ENCODE data around the gene SLC2A4RG. TPM values are rescaled to one million over a fixed set of nuclear protein-coding genes. Genes with fewer than 3 reads are reported as not detected.

Gene SLC2A4RG
- polyA plus RNA-seq, 3 donors from 2014 or later: 1.5 to 3.6 (median 3.2) TPM

- peak overlapping the region in 1 of 6 donors; percentile 65 for H3K27ac Mint-ChIP-seq
- peak in 1 of 3 donors; percentile 12 for DNase-seq
- peak overlapping the region in 1 of 5 donors; percentile 15 for H3K4me3 Mint-ChIP-seq
- peaks cover 29 to 44% (median 36%) of the 10 kb centered on the region in 3 donors for H3K27me3 Mint-ChIP-seq (ENCODE audit: low read depth in 3 of 3)
- H3K9me3 Mint-ChIP-seq: peaks cover 0 to 4% (median 1%) of the 10 kb centered on the region in 6 donors
- H3K4me1 Mint-ChIP-seq: peaks cover 0 to 7% of the 10 kb centered on the region in 2 donors
- no peaks in the 10 kb centered on the region for H3K36me3 Mint-ChIP-seq
These were observed 43.3 kb upstream of the SLC2A4RG start for GRCh38 chr20:63696306-63696627.

DNA sequence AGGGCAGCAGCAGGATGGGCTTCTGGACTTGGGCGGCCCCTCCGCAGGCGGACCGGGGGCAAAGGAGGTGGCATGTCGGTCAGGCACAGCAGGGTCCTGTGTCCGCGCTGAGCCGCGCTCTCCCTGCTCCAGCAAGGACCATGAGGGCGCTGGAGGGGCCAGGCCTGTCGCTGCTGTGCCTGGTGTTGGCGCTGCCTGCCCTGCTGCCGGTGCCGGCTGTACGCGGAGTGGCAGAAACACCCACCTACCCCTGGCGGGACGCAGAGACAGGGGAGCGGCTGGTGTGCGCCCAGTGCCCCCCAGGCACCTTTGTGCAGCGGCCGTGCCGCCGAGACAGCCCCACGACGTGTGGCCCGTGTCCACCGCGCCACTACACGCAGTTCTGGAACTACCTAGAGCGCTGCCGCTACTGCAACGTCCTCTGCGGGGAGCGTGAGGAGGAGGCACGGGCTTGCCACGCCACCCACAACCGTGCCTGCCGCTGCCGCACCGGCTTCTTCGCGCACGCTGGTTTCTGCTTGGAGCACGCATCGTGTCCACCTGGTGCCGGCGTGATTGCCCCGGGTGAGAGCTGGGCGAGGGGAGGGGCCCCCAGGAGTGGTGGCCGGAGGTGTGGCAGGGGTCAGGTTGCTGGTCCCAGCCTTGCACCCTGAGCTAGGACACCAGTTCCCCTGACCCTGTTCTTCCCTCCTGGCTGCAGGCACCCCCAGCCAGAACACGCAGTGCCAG is 42.8 kb upstream of the SLC2A4RG start, which contains the start of gene TNFRSF6B:
TNFRSF6B (plus strand) TSS at position 25 of the 729 bp plus-strand sequence; CDS start at position 141, 116 bp downstream.
- peaks cover 0 to 4% (median 1%) of the 10 kb centered on the region in 6 donors for H3K9me3 Mint-ChIP-seq
- peak within 1 kb of the TSS in 2 of 6 donors; percentile 20 to 65 for H3K27ac Mint-ChIP-seq
- H3K27me3 Mint-ChIP-seq (ENCODE audit: low read depth in 3 of 3): peaks cover 29 to 39% (median 33%) of the 10 kb centered on the region in 3 donors
- DNase-seq: peak in 1 of 3 donors; percentile 14
- peak within 1 kb of the TSS in 2 of 5 donors; percentile 15 to 29 for H3K4me3 Mint-ChIP-seq
- H3K36me3 Mint-ChIP-seq: no peaks in the 10 kb centered on the region
- H3K4me1 Mint-ChIP-seq: peaks cover 0 to 8% of the 10 kb centered on the region in 2 donors

- H3K27me3 Mint-ChIP-seq (ENCODE audit: low read depth in 3 of 3): peaks cover 26 to 33% (median 29%) of the 10 kb centered on the region in 3 donors
- H3K4me3 Mint-ChIP-seq: peak overlapping the region in 1 of 5 donors; percentile 29
- no peak overlapping the region for H3K27ac Mint-ChIP-seq
- peaks cover 0 to 4% (median 1%) of the 10 kb centered on the region in 6 donors for H3K9me3 Mint-ChIP-seq
- H3K4me1 Mint-ChIP-seq: peaks cover 0 to 12% of the 10 kb centered on the region in 2 donors
- H3K36me3 Mint-ChIP-seq: no peaks in the 10 kb centered on the region
- no peak for DNase-seq
These were observed 42.2 kb upstream of the SLC2A4RG start for GRCh38 chr20:63697357-63697867.

DNA sequence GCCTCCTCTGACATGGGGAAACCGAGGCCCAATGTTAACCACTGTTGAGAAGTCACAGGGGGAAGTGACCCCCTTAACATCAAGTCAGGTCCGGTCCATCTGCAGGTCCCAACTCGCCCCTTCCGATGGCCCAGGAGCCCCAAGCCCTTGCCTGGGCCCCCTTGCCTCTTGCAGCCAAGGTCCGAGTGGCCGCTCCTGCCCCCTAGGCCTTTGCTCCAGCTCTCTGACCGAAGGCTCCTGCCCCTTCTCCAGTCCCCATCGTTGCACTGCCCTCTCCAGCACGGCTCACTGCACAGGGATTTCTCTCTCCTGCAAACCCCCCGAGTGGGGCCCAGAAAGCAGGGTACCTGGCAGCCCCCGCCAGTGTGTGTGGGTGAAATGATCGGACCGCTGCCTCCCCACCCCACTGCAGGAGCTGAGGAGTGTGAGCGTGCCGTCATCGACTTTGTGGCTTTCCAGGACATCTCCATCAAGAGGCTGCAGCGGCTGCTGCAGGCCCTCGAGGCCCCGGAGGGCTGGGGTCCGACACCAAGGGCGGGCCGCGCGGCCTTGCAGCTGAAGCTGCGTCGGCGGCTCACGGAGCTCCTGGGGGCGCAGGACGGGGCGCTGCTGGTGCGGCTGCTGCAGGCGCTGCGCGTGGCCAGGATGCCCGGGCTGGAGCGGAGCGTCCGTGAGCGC is 41.6 kb upstream of the SLC2A4RG start:
- Mint-ChIP-seq H3K36me3 (no peaks in the 10 kb centered on the region), H3K9me3 (peaks cover 0 to 4% (median 1%) of the 10 kb centered on the region in 6 donors), H3K27ac (no peak overlapping the region), H3K27me3 (ENCODE audit: low read depth in 3 of 3) (peaks cover 21 to 27% (median 23%) of the 10 kb centered on the region in 3 donors), H3K4me3 (no peak overlapping the region), H3K4me1 (peaks cover 0 to 12% of the 10 kb centered on the region in 2 donors)
- DNase-seq: no peak

DNA sequence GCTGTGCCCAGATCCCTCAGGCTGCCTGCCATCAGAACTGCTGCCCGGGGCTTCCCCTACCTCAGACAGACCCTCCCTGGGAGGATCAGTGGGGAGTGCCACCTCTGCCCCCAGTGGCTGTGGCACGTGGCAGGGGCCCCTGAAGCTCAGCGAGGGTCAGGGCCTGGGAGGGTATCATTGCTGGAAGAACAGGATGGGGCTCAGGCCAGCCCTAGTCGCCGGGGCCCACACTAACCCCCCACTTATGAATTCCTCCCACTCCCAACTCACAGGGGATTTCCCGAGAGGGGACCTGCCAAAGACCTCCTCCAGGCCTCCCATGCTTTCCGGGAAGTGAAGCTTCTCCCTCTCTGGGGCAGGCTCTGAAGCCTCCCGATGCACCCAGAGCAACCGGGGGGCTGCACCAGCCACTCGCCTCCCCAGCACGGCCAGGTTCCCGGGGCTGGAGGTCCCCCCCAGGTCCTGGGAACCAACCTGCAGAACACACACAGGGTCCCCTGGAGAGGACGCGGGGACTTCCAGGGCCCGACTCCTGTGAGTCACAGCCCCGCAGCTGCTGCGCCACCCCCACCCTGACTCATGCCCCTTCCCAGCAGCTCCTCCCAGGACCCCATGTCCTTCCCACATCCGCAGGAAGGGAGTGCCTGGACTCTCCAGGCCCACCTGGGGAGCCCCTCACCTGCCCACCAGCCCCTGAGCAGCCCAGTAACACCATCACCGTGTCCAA is 40.7 kb upstream of the SLC2A4RG start:
- H3K9me3 Mint-ChIP-seq: peaks cover 0 to 2% (median 0%) of the 10 kb centered on the region in 6 donors
- DNase-seq: no peak
- peaks cover 13 to 21% (median 16%) of the 10 kb centered on the region in 3 donors for H3K27me3 Mint-ChIP-seq (ENCODE audit: low read depth in 3 of 3)
- no peaks in the 10 kb centered on the region for H3K36me3 Mint-ChIP-seq
- no peak overlapping the region for H3K27ac Mint-ChIP-seq
- H3K4me1 Mint-ChIP-seq: peaks cover 0 to 10% of the 10 kb centered on the region in 2 donors
- no peak overlapping the region for H3K4me3 Mint-ChIP-seq

GRCh38 chr20:63699466-63700198 is 39.9 kb upstream of the SLC2A4RG start:
- no peak for DNase-seq
- H3K4me1 Mint-ChIP-seq: peaks cover under 1 to 10% of the 10 kb centered on the region in 2 donors
- no peaks in the 10 kb centered on the region for H3K36me3 Mint-ChIP-seq
- peaks cover 7 to 14% (median 9%) of the 10 kb centered on the region in 3 donors for H3K27me3 Mint-ChIP-seq (ENCODE audit: low read depth in 3 of 3)
- no peak overlapping the region for H3K4me3 Mint-ChIP-seq
- no peaks in the 10 kb centered on the region for H3K9me3 Mint-ChIP-seq
- no peak overlapping the region for H3K27ac Mint-ChIP-seq

- Mint-ChIP-seq H3K27ac (no peak overlapping the region), H3K4me3 (no peak overlapping the region)
These were observed 39.2 kb upstream of the SLC2A4RG start for GRCh38 chr20:63700199-63701050.

GRCh38 chr20:63701051-63701328 is 38.6 kb upstream of the SLC2A4RG start:
- H3K9me3 Mint-ChIP-seq: no peaks in the 10 kb centered on the region
- peaks cover 3 to 5% (median 3%) of the 10 kb centered on the region in 3 donors for H3K27me3 Mint-ChIP-seq (ENCODE audit: low read depth in 3 of 3)
- H3K36me3 Mint-ChIP-seq: peaks cover 0 to 3% (median 3%) of the 10 kb centered on the region in 3 donors
- no peak overlapping the region for H3K27ac Mint-ChIP-seq
- no peak overlapping the region for H3K4me3 Mint-ChIP-seq
- no peak for DNase-seq
- peaks cover 6 to 16% of the 10 kb centered on the region in 2 donors for H3K4me1 Mint-ChIP-seq

More at GRCh38 chr20:63700199-63701050, 39.2 kb upstream of the SLC2A4RG start:
- no peak for DNase-seq
- H3K27me3 Mint-ChIP-seq (ENCODE audit: low read depth in 3 of 3): peaks cover 3 to 7% (median 7%) of the 10 kb centered on the region in 3 donors
- no peaks in the 10 kb centered on the region for H3K9me3 Mint-ChIP-seq
- peaks cover 0 to 3% (median 3%) of the 10 kb centered on the region in 3 donors for H3K36me3 Mint-ChIP-seq
- peaks cover 6 to 15% of the 10 kb centered on the region in 2 donors for H3K4me1 Mint-ChIP-seq

GRCh38 chr20:63701329-63702035 is 38.1 kb upstream of the SLC2A4RG start:
- Mint-ChIP-seq H3K4me1 (peaks cover 9 to 21% of the 10 kb centered on the region in 2 donors), H3K27ac (no peak overlapping the region), H3K36me3 (peaks cover 0 to 3% (median 3%) of the 10 kb centered on the region in 3 donors), H3K9me3 (no peaks in the 10 kb centered on the region), H3K4me3 (no peak overlapping the region), H3K27me3 (ENCODE audit: low read depth in 3 of 3) (peaks cover 0 to 3% (median 0%) of the 10 kb centered on the region in 3 donors)
- DNase-seq: no peak

DNA sequence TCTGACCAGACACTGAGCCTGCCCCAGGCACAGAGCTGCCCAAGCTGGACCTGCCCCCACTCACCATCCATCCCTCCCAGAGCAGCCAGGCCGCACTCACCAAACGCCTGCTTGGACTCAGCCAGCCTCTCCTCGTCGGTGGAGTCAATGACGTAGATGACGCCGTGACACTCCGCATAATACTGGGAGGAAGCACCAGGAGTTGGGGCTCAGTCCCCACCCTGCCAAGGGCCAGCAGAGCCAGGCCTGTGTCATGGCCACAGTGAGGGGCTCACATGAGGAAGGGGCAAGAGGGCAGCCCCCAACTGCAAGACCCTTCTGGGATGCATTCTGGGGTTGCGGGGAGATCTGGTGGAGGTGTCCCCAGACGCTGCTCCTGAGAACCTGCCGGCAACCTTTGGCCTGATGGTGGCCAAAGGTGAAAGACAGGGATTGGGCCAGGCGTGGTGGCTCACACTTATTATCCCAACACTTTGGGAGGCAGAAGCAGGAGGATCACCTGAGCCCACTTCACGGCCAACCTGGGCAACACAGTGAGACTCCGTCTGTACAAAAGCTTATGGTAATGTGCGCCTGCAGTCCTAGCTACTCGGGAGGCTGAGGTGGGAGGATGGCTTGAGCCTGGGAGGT is 37.4 kb upstream of the SLC2A4RG start:
- DNase-seq: no peak
- Mint-ChIP-seq H3K27ac (no peak overlapping the region), H3K4me3 (no peak overlapping the region), H3K36me3 (peaks cover 0 to 6% (median 3%) of the 10 kb centered on the region in 3 donors), H3K9me3 (no peaks in the 10 kb centered on the region), H3K4me1 (peaks cover 15 to 27% of the 10 kb centered on the region in 2 donors), H3K27me3 (ENCODE audit: low read depth in 3 of 3) (peaks cover 0 to 5% (median 2%) of the 10 kb centered on the region in 3 donors)

DNA sequence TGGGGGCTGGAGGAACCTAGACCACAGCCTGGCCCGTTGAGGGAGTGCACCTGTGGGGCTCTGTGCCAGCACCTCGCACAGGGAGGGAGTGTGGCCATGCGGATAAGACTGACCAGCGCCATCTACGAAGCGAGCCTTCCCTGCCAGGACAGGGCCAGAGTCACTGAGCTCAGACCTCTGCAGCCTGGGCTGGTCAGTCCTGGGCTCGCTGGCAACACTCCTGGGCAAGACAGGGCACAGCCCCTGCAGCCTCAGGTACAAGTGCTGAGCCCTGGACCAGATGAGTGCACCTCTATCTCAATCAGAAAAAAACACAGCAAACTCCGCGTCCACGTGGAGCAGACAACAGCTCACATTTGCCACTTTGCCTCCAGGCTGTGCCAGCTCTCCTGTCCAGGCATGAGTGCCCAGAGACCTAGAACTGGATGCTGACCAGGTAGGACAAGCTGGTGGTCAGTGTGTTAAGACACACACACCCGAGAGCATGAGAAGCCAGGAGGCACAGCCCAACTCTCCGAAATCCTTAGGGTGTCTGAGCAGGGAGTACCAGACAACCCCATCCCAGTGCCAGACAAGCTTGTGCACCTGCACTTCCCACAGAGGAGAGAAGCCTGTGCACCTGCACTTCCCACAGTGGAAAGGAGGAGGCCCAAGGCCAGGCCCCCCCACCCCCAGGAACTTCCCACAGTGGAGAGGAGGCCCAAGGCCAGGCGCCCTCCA is 36.7 kb upstream of the SLC2A4RG start:
- H3K9me3 Mint-ChIP-seq: no peaks in the 10 kb centered on the region
- H3K4me3 Mint-ChIP-seq: no peak overlapping the region
- peak overlapping the region in 1 of 6 donors; percentile 58 for H3K27ac Mint-ChIP-seq
- H3K36me3 Mint-ChIP-seq: peaks cover 0 to 6% (median 3%) of the 10 kb centered on the region in 3 donors
- peaks cover 0 to 5% (median 2%) of the 10 kb centered on the region in 3 donors for H3K27me3 Mint-ChIP-seq (ENCODE audit: low read depth in 3 of 3)
- peaks cover 15 to 24% of the 10 kb centered on the region in 2 donors for H3K4me1 Mint-ChIP-seq
- no peak for DNase-seq
